ENCODE data around the gene SH3TC1.

The SH3TC1 gene

DNA sequence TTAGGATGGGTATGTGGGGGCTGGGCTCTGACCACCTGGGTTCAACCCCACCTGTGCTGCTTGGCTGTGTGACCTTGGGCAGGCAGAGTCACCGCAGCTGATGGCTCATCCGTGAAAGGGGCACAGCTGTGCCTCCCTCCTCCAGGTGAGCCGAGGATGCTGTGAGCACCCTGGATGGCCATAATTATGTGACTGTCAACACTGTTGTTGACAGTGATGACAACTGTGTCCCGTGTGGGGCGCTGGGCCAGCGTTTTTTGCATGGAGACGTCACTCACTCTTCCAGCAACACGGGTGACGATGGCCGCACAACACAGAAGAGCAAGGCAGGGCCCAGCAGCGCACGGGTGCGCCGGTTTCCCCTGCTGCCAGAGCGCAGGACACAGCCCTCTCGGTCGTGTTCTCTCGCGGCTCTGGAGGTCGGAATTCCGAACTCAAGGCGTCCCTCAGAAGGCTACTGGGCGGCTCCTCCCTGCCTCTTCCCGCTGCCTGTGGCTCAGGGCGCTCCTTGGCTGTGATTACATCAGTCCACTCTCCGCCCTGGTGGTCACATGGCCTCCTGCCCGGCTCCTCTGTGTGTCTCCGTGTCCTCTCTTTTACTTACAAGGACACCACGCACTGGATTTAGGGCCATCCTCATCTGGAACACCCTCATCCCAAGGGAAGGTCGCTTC lies 1.3 kb downstream of the SH3TC1 start:
- no peak for DNase-seq (ENCODE audit: low read depth)

DNA sequence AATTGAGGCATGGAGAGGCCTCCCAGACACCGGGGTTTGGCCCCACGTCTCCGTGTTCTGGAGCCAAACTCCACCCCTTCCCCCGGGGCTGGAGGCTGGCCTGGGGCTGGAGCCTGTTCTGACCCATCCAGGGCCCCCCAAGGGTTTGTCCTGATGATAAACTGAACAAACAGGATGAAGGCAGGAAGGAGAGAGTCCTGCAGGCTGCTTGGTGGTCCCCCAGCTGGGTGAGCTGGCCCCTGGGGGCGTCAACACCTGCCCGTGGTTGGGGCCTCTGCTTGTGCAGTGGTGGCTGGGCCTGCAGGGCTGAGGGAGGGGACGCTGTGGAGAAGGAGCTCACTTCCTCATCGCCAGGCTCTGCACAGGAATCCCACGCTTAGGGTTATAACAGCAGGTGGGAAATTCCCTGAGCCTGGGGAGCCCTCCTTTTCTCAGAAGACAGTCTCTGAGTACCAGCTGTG lies 2.3 kb downstream of the SH3TC1 start:
- DNase-seq (ENCODE audit: low read depth) = no peak

DNA sequence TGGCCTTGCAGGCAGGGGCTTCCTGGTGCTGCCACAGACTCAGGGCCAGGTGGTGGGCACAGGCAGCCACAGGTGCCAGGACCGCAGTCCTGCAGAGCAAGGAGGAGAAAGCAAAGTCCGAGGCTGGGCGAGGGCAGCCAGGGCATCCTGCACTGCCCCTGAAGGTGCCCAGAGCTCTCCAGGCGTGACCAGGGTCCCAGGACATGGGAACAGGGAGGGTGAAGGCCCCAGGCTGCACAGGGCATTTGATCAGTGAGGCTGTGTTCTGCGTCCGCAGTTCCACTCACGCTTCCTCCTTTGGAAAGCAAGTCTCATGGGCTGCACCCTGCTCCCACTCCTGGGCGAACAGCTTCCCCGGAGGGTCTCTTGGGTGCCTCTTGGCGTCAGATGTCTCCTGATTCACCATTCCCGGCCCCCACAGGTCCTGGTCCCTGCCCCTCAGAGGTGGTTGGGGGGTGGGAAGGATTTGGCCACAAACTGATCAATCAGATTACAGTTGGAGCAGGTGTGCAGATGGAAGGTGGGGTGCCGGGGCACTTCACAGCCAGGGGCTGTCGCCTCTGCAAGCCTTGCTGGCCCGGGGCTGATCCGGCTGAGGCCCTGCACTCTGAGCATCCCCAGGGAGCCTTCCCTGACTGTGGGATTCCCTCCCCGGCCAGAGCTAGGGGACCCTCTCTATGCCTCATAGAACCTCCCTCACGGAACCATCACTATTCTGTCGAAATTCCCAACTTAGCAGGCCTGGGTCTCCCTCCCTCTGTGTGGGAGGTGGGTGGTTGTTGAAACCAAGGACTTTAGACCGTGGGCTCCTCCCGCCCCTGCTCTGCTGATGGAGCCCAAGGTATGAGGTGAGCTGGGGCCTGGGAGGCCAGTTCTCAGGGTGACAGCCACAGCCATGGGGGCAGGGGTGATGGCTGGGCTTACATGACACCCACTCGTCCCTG lies 3.3 kb downstream of the SH3TC1 start:
- no peak for DNase-seq (ENCODE audit: low read depth)

DNA sequence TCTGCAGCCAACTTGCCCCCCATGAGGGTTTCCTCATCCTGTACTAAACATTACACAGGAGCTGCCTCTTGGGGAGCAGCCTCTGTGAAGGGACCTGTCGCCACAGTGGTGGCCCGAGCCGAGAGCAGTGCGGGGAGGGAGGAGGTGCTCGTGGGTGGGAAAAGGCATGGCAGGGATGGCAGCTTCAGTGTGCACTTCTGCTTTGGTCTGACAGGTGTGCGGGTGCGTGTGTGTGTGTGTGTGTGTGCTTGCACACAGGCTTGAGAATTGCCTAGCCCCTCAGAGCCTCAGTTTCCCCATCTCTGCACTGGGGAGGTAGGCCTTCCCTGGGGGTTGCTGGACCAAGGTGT lies 3.9 kb downstream of the SH3TC1 start:
- DNase-seq (ENCODE audit: low read depth) = no peak

DNA sequence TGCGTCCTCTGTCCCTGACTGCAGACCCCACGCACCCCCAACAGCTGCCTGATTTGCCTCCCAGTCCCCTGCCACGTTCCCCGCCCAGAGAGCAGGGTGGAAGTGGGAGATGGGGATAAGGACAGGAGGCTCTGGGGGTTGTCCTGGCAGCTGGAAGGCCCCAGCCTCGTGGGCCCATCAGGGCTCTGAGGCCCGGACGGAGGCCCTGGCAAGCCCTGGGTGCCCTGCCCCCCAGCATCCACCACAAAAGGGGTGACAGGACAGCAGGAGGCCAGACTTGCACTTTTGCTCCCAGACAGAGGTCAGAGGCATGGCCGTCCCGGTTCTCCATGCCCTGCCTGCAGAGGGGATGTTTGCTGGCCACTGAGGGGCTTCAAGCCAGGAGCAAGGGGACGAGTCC lies 4.7 kb downstream of the SH3TC1 start:
- DNase-seq (ENCODE audit: low read depth) = no peak

DNA sequence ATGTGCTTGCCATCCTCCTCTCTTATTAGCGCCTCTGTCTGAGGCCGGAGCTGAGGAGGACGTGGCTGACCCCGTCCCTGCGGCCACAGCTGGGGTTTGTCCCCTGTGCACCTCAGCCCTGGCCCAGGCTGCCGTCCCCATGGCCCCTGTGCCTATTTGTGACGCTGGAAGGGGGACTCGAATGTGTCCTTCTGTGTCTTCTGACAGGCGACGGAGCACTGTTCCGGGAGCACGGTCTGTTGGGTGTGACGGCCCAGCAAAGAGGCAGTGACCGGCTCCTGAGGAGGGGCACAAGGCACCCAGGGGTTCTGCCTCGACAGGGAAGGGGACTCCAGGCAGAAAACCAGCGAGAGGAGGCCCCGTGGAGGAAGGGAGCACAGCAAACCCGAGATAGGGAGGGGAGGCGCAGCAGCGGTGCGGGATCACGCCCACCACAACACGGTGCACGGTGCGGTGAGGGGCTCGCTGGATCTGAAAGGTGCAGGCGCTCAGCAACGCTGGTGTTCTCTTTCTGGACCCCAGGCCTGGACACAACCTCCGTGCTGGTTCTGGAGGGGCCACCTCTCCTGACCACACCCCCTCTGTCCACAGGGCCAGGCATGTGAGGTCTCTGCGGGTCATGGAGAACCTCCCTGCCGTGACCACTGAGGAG lies 5.6 kb downstream of the SH3TC1 start:
- no peak for DNase-seq (ENCODE audit: low read depth)

DNA sequence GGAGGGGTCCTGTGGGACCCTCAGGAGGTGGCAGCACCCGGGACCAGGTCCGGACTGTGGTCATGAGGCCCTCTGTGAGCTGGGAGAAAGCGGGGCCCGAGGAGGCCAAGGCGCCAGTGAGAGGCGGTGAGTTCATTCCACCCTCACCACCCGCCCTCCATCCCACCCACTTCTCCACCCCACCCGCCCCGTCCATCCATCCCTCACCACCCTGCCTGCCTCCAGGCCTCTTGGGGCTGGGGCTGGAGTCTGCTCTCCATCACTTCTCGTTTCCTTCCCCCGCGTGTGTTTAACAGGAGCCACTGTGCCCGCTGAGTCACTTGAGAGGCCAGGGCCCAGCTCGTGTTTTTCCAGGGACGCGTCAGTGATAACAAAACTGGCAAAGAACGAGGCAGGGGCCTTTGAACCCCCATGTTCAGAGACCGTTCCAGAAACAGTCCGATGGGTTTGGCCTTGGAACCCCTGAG lies 6.2 kb downstream of the SH3TC1 start:
- no peak for DNase-seq (ENCODE audit: low read depth)

DNA sequence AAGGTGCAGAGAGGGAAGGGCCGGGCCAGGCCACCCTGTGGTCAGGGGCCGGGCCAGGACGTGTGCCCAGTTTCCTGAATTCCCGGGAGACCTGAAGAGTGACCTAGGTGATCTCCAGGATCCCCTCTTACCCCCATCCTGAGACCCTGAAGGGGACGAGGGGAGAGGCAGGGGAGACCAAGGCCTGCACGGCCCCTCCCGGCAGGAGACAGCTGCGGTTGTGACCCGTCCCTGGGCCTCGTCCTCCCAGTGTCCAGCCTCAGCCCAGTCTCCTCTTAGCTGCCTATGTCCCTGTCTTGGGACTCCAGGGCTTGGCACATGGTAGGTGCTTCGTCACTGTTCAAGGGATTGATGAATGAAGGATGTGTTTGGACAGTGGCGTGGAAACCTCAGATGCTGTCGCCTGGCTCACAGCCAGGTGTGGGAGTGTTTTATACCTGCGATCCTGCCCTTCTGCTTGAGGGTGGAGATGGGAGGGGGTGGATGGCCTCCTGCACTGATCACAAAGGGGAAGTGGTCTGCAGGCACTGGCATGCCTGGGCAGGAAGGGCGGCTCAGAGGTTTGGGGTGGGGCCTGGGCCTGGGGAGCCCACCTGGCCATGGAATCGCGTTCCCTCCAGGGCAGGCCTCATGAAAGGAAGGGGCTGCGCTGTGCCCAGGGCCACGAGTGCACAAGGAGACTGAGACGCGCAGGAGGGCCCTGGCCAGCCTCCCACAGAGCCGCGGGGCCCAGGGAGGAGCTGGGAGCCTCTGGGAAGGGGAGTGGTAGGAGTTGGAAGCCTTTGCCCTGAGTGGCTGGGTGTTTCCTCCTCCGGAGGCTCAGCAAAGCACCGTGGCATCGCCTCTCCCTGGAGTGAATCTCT lies 6.9 kb downstream of the SH3TC1 start:
- DNase-seq (ENCODE audit: low read depth) = no peak

DNA sequence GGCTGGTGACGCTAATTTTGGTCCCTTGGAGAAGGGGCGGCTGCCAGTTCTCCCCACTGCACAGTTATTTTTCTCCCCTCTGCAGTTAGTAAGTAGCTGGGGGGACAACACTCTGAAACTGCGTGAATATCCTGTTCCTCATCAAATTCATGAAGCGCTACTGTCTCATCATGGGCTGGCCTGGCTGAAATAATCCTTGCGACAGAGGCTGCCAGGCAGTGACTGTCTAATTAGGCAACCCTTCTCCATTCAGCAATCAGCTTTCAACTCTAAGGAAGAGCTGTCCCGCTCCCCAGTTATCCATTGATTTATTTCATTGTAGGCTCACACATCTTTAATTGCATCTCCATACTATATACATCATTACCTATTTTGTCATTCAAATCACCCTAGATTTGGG lies 8.2 kb downstream of the SH3TC1 start:
- DNase-seq (ENCODE audit: low read depth) = no peak

DNA sequence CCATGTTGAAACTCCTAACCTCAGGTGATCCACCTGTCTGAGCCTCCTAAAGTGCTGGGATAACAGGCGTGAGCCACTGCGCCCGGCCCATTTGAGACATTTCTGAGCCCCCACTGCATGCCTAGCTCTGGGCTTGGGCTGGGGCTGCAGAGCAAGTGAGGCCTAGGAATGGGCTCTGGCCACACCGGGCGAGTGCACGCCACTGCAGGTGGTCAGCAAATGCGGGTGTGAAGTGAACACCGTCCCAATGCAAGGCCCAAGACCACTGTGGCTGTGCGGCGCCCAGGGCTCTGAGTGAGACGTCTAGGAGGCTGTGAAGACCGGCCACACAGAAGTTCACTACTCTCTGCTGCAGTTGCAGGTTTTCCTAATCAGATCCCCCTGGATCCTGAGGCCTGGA lies 9.5 kb downstream of the SH3TC1 start:
- no peak for DNase-seq (ENCODE audit: low read depth)

DNA sequence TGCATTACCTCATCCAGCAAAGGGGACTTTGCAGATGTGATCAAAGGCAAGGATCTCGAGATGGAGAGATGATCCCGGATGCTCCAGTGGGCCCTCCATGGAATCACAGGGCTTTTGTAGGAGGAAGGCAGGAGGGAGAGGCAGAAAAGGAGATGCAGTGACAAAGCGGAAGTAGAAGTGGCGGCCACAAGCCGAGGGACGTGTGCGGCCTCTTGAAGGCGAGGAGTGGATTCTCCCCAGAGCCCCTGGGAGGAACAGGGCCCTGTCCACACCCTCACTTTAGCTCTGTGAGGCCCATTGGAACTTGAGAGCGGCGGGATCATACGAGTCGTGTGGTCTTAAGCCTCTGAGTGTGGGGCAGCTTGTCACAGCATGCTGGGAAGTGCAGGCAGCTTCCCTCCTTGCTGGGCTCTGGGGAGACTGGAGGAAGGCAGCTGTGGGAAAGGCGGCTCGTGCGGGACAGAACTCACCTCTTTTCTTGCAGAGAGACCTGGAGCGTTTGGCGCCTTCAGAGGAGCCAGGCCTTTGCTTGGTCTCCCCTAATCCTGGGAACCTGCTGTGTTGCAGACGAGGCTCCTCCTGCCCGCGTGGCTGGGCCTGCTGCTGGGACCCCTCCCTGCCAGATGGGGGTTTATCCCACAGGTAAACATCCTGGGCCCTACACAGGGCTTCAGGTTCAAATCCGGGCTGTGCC lies 10.2 kb downstream of the SH3TC1 start:
- DNase-seq (ENCODE audit: low read depth) = no peak

DNA sequence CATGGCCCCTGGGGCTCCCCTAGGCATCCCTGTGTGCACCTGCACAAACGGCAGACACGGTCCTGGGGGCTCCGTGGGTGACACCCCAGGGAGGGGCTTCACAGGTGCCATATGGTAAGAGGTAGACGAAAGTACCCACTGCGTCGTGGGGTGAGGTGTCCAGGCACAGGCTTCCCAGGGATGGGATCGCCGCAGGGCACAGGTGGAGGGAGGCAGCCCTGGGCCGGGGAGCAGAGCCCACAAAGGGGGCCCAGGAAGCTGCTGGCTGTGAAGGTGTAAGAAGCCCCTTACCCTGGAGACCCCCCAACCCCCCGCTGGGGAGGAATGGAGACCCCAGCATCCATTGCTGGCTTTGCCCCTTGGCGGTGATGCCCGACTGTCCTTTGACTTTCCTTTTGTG lies 10.9 kb downstream of the SH3TC1 start:
- DNase-seq (ENCODE audit: low read depth) = no peak

DNA sequence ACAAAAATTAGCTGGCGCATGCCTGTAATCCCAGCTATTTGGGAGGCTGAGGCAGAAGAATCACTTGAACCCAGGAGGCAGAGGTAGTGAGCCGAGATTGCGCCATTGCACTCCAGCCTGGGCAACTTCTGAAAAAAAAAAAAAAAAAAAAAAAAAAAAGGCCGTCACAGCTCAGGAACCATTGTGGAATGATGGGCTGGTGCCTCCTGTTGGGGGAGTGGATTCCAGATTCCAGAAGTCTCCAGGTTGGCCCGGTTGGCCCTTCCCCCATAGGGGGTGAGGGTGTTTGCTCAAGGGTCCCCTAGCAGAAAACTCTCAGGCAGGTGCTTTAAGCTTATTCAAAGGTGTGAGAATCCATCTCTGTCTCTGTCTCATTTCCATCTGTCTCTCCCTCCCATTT lies 11.5 kb downstream of the SH3TC1 start:
- DNase-seq (ENCODE audit: low read depth) = no peak

DNA sequence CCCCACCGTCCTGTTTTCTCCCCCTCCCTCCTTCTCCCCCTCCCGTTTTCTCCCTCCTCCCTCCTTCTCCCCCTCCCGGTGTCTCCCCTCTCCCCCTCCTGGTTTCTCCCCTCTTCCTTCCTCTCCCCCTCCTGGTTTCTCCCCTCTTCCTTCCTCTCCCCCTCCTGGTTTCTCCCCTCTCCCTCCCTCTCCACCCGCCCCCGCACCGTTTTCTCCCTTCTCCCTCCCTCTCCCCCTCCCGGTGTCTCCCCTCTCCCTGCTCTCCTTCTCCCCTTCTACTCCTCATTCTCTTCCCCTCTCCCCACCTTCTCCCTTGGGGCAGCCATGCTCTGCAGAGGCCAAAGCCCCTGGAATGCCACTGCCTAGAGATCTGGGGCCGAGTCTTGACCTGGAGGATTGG lies 12.2 kb downstream of the SH3TC1 start:
- no peak for DNase-seq (ENCODE audit: low read depth)

DNA sequence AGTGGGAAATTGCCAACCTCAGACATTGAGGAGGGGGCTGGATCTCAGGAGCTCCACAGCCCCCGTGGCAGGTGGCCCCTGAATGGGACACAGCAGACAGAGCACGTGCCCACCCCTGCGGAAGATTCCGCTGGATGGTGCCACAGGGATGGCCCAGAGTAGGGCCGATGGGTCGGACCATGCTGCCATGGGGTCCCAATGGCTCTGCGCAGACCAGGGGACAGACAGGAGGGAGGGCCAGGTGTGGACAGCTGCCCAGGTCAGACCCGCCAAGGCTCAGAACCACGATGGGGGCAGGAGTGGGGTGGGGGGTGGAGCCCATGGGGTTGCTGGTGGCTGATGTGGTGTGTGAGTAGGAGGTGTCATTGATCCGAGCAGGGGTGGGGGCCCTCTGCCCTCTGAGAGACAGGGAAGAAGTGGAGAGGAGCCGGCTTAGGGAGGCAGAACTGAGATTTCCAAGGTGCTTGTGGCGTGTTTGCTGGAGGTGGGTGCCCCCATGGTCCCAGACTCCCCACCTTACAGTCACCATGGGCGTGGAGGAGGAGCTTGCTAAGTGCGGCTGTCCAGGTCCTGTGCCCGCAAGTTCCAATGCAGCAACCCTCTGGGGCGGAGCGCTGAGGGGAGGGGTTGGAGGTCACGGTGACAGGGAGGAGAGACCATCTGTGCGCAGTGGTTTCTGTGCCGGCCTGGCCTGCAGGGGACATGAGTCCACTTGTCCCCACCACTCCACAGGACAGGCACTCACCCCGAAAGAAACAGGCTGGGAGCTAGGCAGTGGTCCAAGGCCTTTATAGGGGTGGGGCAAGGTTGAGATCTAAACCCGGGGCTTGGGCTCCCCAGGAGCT lies 12.9 kb downstream of the SH3TC1 start:
- no peak for DNase-seq (ENCODE audit: low read depth)

DNA sequence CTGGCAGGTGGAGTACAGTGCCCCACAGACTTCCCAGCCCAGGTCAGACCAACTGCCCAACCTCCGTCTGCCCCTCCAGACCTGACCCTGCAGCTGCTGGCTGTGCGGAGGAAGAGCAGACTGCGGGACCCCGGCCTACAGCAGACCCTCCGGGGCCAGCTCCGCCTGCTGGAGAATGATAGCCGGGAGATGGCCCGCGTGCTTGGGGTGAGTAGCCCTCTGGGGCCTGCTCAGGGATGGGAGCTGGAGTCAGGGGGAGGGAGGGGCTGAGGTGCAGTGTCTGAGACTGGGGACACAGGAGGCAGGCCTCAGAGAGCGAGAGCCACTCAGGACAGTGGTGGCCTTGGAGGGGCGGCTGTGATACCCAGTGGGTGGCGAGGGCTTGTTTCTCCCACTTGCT lies 13.5 kb downstream of the SH3TC1 start:
- no peak for DNase-seq (ENCODE audit: low read depth)

DNA sequence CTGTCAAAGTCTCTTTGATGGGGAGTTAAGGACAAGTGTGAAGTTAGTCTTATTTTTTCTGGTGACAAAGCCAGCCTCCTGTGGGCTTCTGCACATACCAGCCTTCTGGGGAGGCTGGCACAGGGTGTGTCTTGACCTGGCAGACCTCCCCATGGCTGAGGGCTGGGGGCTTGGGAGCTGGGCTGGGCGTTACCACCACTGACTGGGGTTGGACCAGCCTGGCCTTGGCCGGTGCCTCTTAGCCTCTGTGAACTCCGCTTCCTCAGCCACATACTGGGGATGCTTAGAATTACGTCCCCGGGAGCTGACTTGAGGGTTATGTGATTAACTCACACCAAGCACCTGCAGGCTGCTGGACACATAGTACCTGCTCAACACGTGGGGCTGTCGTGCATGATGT lies 14.0 kb downstream of the SH3TC1 start:
- DNase-seq (ENCODE audit: low read depth) = no peak

DNA sequence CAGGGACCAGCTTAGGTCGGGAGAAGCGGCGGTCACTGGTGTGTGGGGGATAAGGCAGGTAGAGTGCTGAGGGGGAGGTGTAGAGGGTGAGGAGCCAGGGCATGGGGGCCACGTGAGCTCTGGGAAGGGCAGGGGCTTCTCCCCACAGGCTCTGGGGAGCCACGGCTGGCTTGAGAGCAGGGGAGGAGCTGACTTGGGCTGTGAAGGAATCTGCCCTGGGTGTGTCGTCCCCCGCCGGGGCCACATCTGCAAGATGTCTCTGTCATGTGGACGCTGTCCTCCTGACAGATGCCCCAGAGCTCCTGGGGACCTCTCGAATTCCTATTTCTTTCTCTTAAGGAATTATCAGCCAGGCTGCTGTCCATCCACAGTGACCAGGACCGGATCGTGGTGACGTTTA lies 15.0 kb downstream of the SH3TC1 start:
- no peak for DNase-seq (ENCODE audit: low read depth)

DNA sequence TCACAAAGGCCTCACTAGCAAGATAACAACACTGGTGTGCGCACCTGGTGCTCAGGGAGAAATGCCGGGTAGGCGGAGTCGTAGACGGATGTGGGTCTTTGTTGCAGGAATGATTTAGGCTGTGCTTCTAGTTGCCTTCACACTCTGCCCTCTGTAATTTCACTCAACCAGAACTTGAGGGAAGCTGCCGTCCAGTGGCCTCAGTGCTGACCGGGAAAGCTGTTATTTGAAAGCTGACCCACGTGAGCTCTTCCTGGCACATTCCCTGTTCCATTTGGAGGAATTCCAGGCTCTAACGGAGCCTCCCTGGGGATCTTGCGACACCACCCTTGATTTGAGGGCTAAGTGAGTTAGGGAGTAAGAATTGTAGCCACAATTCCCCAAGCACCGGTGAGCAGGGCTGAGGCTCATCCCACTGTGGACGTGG lies 15.9 kb downstream of the SH3TC1 start:
- no peak for DNase-seq (ENCODE audit: low read depth)
